Embryonic facial prominence (tissue), 1 donor: ENCODE data around the gene SNX22.
"Not testable (repeated sequence)": the region's sequence is repeated elsewhere in the genome, so short reads cannot be mapped to it uniquely, and the experiment has no call there.

Experiments
- DNase-seq: peaks from one replicate; pipeline ENCODE4 v3.0.0-alpha.2; 2016; ENCODE audit errors: extremely low spot score

Gene SNX22

DNA sequence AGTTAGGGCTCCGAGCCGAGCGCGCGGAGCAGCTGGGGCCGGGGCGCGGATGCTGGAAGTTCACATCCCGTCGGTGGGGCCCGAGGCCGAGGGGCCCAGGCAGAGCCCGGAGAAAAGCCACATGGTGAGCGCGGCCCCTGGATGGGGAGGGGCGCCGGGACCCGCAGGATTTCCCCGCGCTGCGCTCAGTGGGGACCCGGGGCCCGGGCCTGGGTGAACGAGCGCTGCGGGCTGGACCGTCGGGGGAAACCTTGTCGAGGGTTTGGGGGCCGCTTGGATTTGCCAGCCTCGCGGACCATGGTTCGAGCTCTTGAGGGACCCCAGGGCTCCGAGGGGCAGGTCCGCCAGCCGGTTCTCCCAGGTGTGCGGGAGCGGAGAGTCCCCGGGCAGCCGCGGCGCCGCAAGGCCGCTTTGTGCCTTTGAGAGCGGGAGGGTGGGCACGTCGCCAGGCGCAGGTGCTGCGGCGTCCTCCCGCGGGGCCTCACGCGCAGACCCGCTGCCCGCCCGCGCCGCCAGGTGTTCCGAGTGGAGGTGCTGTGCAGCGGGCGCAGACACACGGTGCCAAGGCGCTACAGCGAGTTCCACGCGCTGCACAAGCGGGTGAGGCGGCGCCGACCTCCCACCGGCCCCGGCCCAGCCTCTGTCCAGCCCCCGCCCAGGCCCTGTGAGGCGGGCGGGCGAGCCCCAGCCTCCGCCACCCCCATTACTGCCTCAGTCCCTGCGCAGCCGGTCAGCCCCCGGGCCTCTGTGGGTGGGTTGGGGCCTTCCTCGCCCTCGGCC lies at the start of gene SNX22:
Gene SNX22, plus strand, starts transcription at position 5 of the 780 bp plus-strand sequence. Its CDS starts 45 bp downstream, at position 50.
- no peak for DNase-seq

DNA sequence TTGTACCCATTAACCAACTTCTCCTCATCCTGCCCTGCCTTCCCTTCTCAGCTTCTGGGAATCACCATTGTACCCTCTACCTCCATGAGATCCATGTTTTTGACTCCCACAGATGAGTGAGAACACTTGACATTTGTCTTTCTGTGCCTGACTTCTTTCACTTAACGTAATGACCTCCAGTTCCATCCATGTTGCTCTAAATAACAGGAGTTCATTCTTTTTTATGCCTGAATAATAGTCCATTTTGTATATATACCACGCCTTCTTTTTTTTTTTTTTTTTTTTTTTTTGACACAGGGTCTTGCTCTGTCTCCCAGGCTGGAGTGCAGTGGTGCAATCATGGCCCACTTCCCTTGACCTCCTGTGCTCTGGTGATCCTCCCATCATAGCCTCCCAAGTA lies 49.0 kb upstream of the SNX22 start:
- DNase-seq: no peak

DNA sequence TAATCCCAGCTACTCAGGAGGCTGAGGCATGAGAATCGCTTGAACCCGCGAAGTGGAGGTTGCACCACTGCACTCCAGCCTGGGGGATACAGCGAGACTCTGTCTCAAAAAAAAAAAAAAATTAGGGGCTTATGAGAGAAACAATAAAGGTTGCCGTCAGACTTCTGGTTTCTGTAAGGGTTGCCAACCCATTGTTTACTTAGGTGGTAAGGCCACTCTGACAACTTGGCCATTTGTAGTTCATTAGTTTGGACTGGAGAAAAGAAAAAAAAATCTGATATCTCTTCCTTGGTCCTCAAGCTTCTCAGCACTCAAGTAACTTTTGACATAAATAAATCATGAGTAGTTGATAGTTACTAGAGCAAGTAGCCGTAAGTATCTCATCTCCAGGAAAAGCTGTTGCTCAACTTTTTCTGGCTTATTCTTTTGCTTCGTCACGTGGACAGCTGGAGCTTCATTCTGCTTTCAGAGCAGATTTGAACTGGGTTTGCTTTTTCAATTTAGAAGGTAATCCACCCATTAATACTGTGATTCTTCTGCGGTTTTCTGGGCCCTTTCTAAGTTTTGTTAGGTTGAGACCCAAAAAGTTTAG lies 46.3 kb upstream of the SNX22 start:
- DNase-seq: no peak

DNA sequence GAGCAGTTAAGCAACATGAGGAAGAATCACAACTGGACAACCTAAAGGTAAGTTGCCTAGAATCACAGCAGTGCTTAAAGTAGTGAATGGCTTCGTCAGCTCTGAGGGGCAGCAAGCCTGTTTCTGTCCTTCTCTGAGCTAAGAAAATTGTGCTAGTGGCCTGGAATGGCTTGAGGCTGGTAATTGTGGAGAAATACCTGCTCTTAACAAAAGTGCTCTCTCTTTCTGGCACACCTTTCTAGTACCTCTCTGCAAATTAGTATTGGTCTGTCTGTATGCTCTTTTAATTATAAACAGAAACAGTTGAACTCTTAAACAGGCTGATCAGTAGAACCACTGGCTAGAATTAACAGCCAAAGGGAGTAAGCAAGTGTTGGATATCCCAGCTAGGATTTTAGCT lies 44.2 kb upstream of the SNX22 start:
- DNase-seq: no peak

DNA sequence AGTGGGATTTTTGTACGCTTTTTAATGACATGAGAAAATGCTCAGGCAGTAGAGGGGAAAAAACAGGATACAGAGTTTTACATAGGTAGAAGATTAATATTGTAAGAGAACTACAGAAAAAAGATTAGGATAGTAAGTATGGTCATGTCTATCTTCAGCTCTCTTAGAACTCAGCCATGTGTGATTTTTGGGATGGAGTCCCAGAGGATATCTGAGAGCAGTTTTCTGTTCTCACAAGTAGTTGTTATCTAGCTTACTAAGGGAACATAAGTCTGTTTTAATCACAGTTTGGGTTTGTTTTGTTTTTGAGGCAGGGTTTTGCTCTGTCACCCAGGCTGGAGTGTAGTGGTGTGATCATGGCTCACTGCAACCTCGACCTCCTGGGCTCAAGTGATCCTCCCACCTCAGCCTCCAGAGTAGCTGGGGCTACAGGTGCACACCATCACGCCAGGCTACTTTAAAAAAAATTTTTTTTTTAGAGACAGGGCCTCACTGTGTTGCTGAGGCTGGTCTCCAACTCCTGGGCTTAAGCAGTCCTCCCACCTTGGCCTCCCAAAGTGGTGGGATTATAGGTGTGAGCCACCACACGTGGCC lies 41.3 kb upstream of the SNX22 start:
- not testable (repeated sequence) for DNase-seq

DNA sequence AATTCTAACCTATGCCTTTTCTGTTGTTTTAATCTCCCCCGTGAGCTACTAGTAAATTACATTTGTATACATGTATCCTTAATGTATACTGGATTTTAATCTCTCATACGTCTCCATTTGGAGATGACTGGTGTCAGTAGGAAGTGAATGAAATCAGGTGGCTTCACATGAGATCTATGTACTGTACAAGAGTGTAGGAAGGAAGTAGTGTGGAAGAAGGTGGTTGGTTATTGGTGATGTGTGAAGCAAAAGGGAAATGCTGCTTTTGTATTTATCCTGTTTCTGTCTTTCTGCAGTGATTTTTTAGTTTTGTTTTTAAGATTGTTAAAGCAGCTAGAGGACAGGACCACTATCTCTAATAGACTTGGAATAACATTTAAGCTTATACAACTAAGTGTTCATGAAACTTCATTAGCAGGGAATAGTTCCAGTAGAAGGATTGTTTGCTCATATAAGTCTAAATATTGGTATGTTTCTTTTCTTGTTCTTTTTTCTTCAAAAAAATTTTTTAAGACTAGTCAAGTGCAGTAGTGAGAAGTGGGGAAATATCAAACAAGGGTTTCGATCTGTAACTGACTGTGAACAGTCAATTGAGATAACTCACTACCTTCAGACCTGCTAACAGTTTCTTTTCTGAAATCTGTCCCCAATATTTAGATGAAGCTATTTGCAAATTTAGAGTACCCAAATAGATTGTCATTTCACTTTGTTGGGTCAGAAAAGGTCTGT lies 40.4 kb upstream of the SNX22 start:
- DNase-seq: no peak

DNA sequence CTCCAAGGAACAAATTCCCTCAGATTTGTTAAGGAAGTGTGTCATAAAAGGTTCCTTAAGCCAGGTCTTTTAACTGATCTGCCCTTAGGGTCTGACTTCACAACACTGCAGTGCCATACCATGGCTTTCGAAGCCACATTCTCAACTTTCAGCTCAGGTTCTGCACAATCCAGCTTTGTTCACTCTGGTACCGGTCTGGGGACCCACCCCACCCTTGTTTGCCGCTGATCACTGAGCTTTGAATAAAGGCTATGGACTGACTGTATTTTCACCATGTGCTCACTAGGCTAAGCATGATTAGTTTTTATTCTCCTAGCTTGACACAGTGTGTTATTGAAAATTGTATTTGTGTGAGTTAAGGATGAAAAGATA lies 39.9 kb upstream of the SNX22 start:
- DNase-seq: no peak

DNA sequence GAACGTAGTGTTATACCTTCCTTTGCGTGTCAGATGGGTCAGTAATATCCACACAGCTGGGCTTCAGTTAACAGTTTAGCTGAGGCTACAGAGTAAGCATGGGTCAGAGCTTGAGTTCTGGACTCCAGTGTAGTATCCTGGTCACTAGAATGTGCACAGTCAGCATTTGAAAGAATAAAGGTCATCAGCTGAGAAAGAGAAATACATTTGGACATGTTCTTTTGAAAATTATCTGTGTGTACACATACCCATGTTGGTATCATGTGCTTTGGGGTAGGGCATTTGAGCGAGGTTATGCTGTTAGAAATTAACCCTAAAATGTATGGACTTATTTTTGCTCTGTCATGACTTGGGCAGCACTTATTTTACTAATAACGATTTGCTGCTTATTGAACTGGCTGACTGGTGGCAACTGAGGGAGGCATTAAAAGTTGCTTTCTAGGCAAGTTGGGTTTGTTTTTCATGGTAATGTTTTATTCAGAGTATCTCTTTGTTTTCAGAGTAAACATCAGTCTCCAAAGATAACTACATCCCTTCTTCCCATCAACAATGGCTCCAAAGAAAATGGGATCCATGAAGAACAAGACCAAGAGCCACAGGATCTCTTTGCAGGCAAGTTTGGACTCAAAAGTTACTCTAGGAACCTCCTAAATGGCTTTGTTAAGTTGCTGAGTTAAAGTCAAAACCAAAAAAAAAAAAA lies 39.3 kb upstream of the SNX22 start:
- DNase-seq: no peak

DNA sequence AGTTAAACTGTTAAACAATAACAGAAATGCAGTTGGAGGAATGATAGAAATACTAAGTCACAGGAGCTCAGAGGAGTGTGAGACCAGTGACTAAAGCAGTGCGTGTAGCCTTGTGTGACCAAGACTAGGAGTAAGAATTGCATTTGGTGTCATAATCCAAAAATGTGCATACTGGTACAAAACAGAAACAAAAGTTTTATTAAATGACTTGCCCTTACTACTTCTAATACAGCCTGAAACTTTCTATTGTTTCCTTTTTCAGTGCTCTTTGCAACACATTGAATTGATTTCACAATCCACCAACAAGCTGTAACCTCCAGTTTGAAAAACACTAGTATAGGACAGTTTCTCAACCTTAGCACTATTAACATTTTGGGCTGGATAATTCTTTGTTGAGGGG lies 38.6 kb upstream of the SNX22 start:
- no peak for DNase-seq

DNA sequence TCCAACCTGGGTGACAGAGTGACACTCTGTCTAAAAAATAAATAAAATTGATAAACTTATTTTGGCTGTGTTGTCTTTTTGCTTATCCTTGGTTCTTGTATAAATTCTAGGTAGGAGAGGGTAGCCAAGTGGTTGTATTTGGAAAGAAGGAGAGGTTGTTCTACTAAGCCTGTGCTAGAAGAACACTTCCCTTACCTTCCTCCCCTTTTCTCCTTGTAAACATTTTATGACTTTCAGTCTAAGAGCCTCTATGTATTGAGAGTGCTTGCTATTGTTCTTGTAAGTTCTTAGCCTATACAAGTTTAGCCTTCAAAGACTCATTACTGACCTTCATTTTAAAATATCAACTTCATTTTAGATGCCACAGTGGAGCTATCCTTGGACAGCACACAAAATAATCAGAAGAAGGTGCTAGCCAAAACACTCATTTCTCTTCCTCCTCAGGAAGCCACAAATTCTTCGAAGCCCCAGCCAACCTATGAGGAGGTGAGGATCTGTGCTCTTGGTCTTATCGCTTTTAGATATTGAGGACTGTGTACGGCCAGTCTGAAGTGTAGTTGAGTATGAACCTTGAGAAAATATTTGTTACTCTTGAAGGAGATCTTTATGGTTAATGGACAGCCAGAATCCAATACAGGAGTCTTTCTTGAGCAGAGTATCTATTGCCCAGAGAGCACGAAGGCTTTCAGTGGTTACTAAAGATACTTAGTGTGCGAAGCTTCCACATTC lies 33.6 kb upstream of the SNX22 start:
- no peak for DNase-seq

DNA sequence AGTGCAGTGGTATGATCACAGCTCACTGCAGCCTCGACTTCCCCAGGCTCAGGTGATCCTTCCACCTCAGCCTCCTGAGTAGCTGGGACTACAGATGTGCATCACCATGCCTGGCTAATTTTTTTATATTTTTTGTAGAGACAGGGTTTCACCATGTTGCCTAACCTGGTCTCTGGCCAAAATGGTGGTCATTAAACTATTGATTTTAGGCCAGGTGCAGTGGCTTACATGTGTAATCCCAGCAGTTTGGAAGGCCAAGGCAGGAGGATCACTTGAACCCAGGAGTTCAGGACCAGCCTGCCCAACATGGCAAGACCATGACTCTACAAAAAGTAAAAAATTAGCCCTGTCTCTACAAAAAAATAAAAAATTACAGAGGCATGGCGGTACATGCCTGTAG lies 31.2 kb upstream of the SNX22 start:
- DNase-seq: not testable (repeated sequence)

DNA sequence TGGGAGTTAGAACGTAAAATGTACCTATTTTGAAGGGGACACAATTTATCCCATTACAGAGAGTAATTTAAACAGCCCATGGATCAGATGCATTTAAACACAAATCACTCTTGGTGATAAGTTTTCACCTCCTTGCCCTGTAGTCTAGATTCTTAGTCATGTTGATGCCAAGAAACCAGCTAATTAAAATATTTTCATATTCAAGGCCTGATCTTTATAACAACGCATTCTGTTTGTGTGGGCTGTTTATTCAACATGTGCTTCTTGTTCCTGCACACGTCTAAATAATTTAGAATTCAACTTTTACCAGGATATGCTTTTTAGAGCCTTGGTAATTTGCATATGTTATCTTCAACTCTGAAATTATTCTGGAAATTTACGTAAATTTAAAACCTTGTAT lies 29.9 kb upstream of the SNX22 start:
- DNase-seq: no peak

DNA sequence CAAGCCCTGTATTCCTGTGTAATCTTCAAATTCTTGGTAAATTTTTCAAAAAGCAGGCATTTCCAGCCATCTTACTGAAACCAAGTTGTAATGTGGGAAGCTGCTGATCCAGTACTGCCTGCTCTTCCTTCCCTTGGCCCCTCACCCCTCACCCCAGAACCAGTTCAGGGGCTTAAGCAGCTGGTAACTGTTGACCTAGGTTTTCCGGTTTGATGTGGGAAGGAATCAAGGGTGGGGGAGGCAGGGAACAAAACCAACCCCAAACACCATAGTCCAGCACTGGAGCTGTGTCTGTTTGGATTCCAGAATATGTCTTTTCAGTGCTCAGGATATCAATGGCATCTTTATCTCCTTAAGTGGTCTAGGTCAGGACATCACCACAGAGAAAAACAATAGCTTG lies 29.1 kb upstream of the SNX22 start:
- DNase-seq: no peak

DNA sequence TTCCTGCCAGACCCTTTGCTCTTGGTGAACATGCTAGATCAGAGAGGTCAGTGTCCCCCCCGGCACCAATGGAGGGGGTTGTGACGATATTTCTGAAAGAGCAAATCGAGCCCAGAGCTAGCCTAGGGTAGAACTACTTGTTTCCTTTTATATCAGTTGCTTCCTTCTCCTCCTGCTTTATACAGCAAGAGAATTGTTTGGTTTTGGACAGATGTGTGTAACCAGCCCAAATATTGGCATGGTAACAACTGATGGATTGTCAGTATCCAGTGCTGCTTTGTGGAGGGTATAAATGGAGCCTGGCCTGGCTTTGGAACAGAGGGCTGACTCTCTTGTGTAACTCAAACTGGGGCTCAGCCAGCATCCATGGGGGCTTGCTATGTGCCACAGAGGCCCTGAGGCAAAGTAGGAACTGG lies 28.6 kb upstream of the SNX22 start:
- no peak for DNase-seq

DNA sequence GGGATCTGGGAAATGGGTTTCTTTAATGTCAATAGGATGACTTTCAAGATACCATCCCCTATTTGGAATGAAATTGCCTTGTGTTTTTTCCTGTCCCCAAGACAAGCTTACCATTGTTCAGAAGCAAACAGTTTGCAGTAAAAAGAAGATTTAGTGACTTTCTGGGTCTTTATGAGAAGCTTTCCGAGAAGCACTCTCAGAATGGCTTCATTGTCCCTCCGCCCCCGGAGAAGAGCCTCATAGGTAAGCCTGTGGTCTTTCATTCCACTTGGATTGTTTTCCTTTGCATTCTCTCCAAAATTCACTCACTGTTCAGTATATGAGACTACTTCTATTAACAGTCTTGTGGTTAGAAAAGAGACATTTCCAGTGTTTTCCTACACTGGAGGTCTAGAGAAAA lies 25.6 kb upstream of the SNX22 start:
- no peak for DNase-seq

DNA sequence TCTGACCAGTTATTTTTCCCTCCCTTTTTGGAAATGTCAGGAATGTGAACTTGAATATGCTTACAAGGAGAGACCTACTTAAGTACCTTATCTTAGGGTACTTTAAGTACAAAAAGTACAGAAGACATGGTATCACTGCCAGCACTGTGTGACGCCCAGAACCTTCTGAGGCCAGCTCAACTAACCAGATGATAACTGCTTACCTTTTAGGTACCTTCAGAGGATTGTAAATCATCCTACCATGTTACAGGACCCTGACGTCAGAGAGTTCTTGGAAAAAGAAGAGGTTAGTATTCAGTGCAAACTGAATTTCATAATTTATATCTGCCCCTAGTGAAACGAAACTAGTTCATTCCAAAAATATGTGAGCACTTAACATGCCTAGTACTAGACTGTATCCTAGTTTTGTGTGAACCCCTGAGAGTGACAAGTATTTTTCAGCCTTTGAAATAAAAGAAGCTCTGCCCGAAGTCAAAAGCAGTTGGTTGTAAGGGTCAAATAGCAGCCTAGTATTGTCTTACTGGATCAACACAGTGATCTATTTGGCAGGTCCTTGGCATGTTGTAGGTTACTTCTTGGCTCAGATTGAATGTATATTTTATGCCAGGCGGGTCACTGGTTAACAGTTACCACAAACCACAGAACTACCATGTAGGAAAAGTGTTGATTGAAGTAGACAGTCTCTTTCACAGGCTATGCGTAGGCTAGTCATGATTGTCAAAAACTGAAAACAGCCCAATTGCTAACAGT lies 23.8 kb upstream of the SNX22 start:
- DNase-seq: no peak

DNA sequence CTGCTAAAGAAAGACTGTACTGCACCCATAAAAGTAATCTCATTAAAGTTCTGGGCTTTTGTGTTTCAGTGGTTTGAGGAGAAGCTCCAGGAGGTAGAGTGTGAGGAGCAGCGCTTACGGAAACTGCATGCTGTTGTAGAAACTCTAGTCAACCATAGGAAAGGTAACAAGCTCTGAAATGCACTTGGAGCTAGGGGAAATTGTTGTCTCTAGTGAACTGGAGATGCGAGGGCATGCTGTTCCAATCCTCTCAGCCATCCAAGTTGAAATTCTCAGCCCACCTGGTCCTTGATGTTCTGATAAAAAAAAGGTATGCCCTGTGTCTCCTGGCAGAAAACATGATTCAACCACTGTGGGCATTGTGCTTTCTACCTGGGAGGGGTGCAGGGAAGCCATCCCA lies 21.4 kb upstream of the SNX22 start:
- DNase-seq: no peak

DNA sequence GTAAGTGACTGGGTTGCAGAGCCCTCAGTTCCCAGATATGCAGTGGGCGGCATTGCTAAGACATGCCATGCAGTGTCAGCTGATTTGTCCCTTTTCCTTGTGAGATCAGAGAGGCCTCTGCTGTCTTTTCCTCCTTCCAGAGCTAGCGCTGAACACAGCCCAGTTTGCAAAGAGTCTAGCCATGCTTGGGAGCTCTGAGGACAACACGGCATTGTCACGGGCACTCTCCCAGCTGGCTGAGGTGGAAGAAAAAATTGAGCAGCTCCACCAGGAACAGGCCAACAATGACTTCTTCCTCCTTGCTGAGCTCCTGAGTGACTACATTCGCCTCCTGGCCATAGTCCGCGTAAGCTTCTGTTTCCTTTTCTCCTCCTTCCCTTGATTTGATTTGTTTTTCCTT lies 20.0 kb upstream of the SNX22 start:
- no peak for DNase-seq

DNA sequence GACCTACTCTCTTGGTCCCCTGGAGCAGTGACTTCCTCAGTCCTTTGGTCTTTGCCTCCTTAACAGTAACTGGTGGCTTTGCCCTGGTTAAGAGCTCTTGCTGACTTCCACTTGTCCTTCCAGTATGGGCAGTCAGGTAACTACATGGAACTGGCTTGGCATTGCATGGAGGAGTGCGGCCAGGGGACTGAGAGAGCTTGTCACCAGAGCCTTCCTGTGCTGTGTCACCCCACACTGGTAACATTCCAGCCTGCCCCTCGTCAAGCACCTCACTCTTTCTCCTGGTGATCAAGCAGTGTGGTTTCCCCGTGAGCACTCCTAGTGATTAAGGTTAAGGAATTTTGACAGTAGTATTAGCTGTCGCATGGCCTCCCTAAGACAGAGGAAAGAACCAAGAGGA lies 19.3 kb upstream of the SNX22 start:
- no peak for DNase-seq

DNA sequence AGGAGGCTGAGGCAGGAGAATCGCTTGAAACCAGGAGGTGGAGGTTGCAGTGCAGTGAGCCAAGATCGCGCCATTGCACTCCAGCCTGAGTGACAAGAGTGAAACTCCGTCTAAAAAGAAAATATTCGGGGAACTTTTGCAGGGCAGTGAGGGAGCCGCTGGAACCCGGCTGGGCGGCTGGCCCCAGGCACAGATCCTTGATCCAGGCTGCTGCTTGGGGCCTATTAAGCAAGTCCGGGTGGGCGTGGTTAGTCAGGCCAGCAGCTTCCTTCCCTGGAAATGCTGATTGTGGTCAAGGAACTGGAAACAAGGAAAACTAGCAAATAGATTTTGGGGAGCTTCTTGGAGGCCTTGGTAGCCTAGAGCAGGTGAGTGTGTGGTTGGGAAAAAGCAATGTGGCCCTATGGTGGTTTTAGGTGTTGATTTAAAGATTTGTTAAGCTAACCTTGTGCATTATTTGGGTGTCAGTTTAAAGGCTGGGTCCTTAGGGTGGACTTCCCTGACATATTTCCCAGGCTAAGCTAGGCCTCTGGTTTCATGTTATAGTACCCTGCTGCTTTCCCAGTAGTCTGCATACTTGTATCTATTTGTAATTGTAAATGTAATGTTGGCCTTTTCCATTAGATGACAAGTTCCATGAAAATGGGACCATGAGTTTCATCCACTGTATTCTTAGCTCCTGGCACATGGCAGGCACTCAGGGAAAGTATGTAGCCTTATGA lies 17.7 kb upstream of the SNX22 start:
- no peak for DNase-seq
